Muscle layer of colon (tissue), 2 donors: ENCODE measurements around the gene C19orf81.

ENCODE experiments used
- H3K27ac ChIP-seq: one replicate; pipeline ENCODE4 v1.7.0; 2013; ENCODE audit warnings: low read depth, mild to moderate bottlenecking, low read length, moderate library complexity
- H3K27me3 ChIP-seq, 2 donors: one replicate each; pipeline ENCODE4 v1.7.0; 2013; ENCODE audit warnings: low read length in 2 of 2, mild to moderate bottlenecking in 2 of 2; ENCODE audit not compliant: insufficient read depth in 2 of 2, control insufficient read depth in 1 of 2
- H3K36me3 ChIP-seq: one replicate; pipeline ENCODE4 v1.7.0; 2013; ENCODE audit warnings: mild to moderate bottlenecking, low read length; ENCODE audit not compliant: insufficient read depth
- H3K4me1 ChIP-seq: one replicate; pipeline ENCODE4 v1.7.0; 2013; ENCODE audit warnings: mild to moderate bottlenecking, low read length; ENCODE audit not compliant: insufficient read depth
- H3K4me3 ChIP-seq, 2 donors: one replicate each; pipeline ENCODE4 v1.7.0; 2013; ENCODE audit warnings: low read length in 2 of 2, low read depth in 1 of 2, mild to moderate bottlenecking in 1 of 2, moderate library complexity in 1 of 2
- H3K9ac ChIP-seq: one replicate; pipeline ENCODE4 v1.7.0; 2013; ENCODE audit warnings: low read length
- H3K9me3 ChIP-seq: one replicate; pipeline ENCODE4 v1.7.0; 2013; ENCODE audit warnings: mild to moderate bottlenecking, low read length
- donor health status: abdominal sarcoma.
- donor health status: Adenocarcinoma of cecum.

Gene C19orf81

GRCh38 chr19:50693064-50693975 lies 44.1 kb downstream of the C19orf81 start:
- peaks cover 9 to 28% of the 10 kb centered on the region in 2 donors for H3K27me3 ChIP-seq
- H3K4me3 ChIP-seq: no peak overlapping the region
- H3K9ac ChIP-seq: no peak overlapping the region

GRCh38 chr19:50694815-50695145 lies 45.5 kb downstream of the C19orf81 start:
- Histone ChIP-seq H3K27ac (no peak overlapping the region), H3K4me1 (no peaks in the 10 kb centered on the region), H3K27me3 (peaks cover 12 to 28% of the 10 kb centered on the region in 2 donors), H3K9ac (no peak overlapping the region), H3K36me3 (no peaks in the 10 kb centered on the region), H3K4me3 (no peak overlapping the region), H3K9me3 (no peaks in the 10 kb centered on the region)

More at GRCh38 chr19:50693064-50693975, 44.1 kb downstream of the C19orf81 start:
- no peaks in the 10 kb centered on the region for H3K9me3 ChIP-seq
- no peaks in the 10 kb centered on the region for H3K36me3 ChIP-seq
- no peak overlapping the region for H3K27ac ChIP-seq
- no peaks in the 10 kb centered on the region for H3K4me1 ChIP-seq

GRCh38 chr19:50695251-50696093 lies 46.2 kb downstream of the C19orf81 start:
- Histone ChIP-seq H3K36me3 (no peaks in the 10 kb centered on the region), H3K9ac (no peak overlapping the region), H3K27ac (no peak overlapping the region), H3K4me3 (no peak overlapping the region), H3K4me1 (no peaks in the 10 kb centered on the region), H3K9me3 (no peaks in the 10 kb centered on the region), H3K27me3 (peaks cover 12 to 28% of the 10 kb centered on the region in 2 donors)

GRCh38 chr19:50696094-50696483 lies 46.8 kb downstream of the C19orf81 start:
- no peaks in the 10 kb centered on the region for H3K36me3 ChIP-seq
- H3K4me1 ChIP-seq: no peaks in the 10 kb centered on the region
- H3K4me3 ChIP-seq: no peak overlapping the region
- H3K9ac ChIP-seq: no peak overlapping the region
- H3K27ac ChIP-seq: no peak overlapping the region
- H3K9me3 ChIP-seq: no peaks in the 10 kb centered on the region
- peaks cover 12 to 28% of the 10 kb centered on the region in 2 donors for H3K27me3 ChIP-seq

GRCh38 chr19:50697414-50698124 lies 48.3 kb downstream of the C19orf81 start:
- Histone ChIP-seq H3K4me1 (no peaks in the 10 kb centered on the region), H3K9me3 (no peaks in the 10 kb centered on the region), H3K9ac (no peak overlapping the region), H3K27ac (no peak overlapping the region), H3K27me3 (peaks cover 12 to 32% of the 10 kb centered on the region in 2 donors), H3K36me3 (no peaks in the 10 kb centered on the region), H3K4me3 (no peak overlapping the region)

- peaks cover 3 to 22% of the 10 kb centered on the region in 2 donors for H3K27me3 ChIP-seq
- no peaks in the 10 kb centered on the region for H3K4me1 ChIP-seq
- H3K9me3 ChIP-seq: no peaks in the 10 kb centered on the region
- no peak overlapping the region for H3K9ac ChIP-seq
- no peaks in the 10 kb centered on the region for H3K36me3 ChIP-seq
- no peak overlapping the region for H3K27ac ChIP-seq
- no peak overlapping the region for H3K4me3 ChIP-seq
These were observed 52.2 kb downstream of the C19orf81 start for GRCh38 chr19:50701367-50701985.

GRCh38 chr19:50702158-50702870 lies 53.1 kb downstream of the C19orf81 start:
- no peaks in the 10 kb centered on the region for H3K4me1 ChIP-seq
- H3K9ac ChIP-seq: no peak overlapping the region
- no peak overlapping the region for H3K4me3 ChIP-seq
- no peaks in the 10 kb centered on the region for H3K36me3 ChIP-seq
- H3K9me3 ChIP-seq: no peaks in the 10 kb centered on the region
- H3K27me3 ChIP-seq: peaks cover 3 to 22% of the 10 kb centered on the region in 2 donors
- no peak overlapping the region for H3K27ac ChIP-seq

GRCh38 chr19:50702871-50703829 lies 53.9 kb downstream of the C19orf81 start:
- Histone ChIP-seq H3K27me3 (peaks cover 3 to 22% of the 10 kb centered on the region in 2 donors), H3K27ac (no peak overlapping the region)

GRCh38 chr19:50703915-50704796 lies 54.9 kb downstream of the C19orf81 start:
- H3K9me3 ChIP-seq: no peaks in the 10 kb centered on the region
- H3K27ac ChIP-seq: no peak overlapping the region
- peaks cover 0 to 22% of the 10 kb centered on the region in 2 donors for H3K27me3 ChIP-seq
- no peaks in the 10 kb centered on the region for H3K36me3 ChIP-seq
- no peak overlapping the region for H3K9ac ChIP-seq
- H3K4me3 ChIP-seq: no peak overlapping the region
- no peaks in the 10 kb centered on the region for H3K4me1 ChIP-seq

More at GRCh38 chr19:50702871-50703829, 53.9 kb downstream of the C19orf81 start:
- H3K9me3 ChIP-seq: no peaks in the 10 kb centered on the region
- H3K4me1 ChIP-seq: no peaks in the 10 kb centered on the region
- H3K9ac ChIP-seq: no peak overlapping the region
- no peak overlapping the region for H3K4me3 ChIP-seq
- no peaks in the 10 kb centered on the region for H3K36me3 ChIP-seq
